K562 (cell line): ENCODE data around the gene HES5. TPM values are rescaled to one million over a fixed set of nuclear protein-coding genes. Genes with fewer than 3 reads are reported as not detected.

Source experiments
- CTBP1 ChIP-seq: fragments of 450-650 bp; IDR thresholded peaks from 2 replicates; pipeline ENCODE4 v1.6.1; 2016; ENCODE audit warnings: borderline replicate concordance
- CUX1 ChIP-seq: fragments of 200-800 bp; sonication (Bioruptor generic); IDR thresholded peaks from 2 replicates; pipeline ENCODE4 v1.6.1; 2016; ENCODE audit warnings: missing genetic modification characterization, missing compliant biosample characterization
- ETS2 ChIP-seq: IDR thresholded peaks from 2 replicates; pipeline ENCODE4 v1.6.1; 2016; ENCODE audit warnings: borderline replicate concordance, missing genetic modification characterization, mild to moderate bottlenecking, moderate library complexity, missing compliant biosample characterization; ENCODE audit not compliant: poor library complexity, severe bottlenecking
- FOXJ2 ChIP-seq: fragments of 200-800 bp; sonication (Bioruptor generic); IDR thresholded peaks from 2 replicates; pipeline ENCODE4 v1.6.1; 2016; ENCODE audit warnings: missing genetic modification characterization, missing compliant biosample characterization
- FOXP4 ChIP-seq: sonication (generic); formaldehyde crosslinking; IDR thresholded peaks from 2 replicates; pipeline ENCODE4 v1.8.0; 2022; ENCODE audit warnings: mild to moderate bottlenecking, missing genetic modification reagents, borderline replicate concordance
- GTF2B ChIP-seq: IDR thresholded peaks from 2 replicates; pipeline ENCODE4 v1.6.1; 2011; ENCODE audit not compliant: insufficient read length; ENCODE audit errors: extremely low read depth
- HNRNPH1 ChIP-seq: fragments of 200-400 bp; formaldehyde crosslinking; optimal IDR thresholded peaks from 2 replicates; pipeline ENCODE3; 2017; ENCODE audit warnings: low read depth, mild to moderate bottlenecking, low read length, moderate library complexity
- KAT2B ChIP-seq: IDR thresholded peaks from one replicate; pipeline ENCODE4 v1.6.1; 2012; ENCODE audit warnings: low read depth, mild to moderate bottlenecking, control low read depth, inconsistent platforms, low read length, moderate library complexity
- MBD1 ChIP-seq: fragments of 250-450 bp; sonication (Bioruptor Pico); IDR thresholded peaks from 2 replicates; pipeline ENCODE4 v1.8.0; 2022; ENCODE audit warnings: inconsistent platforms
- MNT ChIP-seq, 2 experiments: fragments of 450-650 bp; conservative IDR thresholded peaks; 2 replicates each; pipeline ENCODE4 v1.6.1; 2017; ENCODE audit warnings: mild to moderate bottlenecking in 2 of 2, moderate library complexity in 2 of 2
- POLR2G ChIP-seq: fragments of 200-400 bp; formaldehyde crosslinking; IDR thresholded peaks from 2 replicates; pipeline ENCODE4 v1.6.1; 2017; ENCODE audit warnings: low read depth, mild to moderate bottlenecking, antibody characterized with exemption, low read length, moderate library complexity
- ZBTB1 ChIP-seq: sonication (generic); formaldehyde crosslinking; IDR thresholded peaks from 2 replicates; pipeline ENCODE4 v1.8.1; 2023; ENCODE audit warnings: missing genetic modification reagents, low read depth, mild to moderate bottlenecking, borderline replicate concordance
- ZC3H4 ChIP-seq: sonication (generic); formaldehyde crosslinking; IDR thresholded peaks from 2 replicates; pipeline ENCODE4 v1.9.0; 2021; ENCODE audit warnings: missing genetic modification reagents, borderline replicate concordance
- ZNF23 ChIP-seq: fragments of 250-450 bp; sonication (Bioruptor Pico); IDR thresholded peaks from 2 replicates; pipeline ENCODE4 v1.4.0; 2020; ENCODE audit warnings: mild to moderate bottlenecking
- polyA plus RNA-seq, 8 experiments: library from polyadenylated mRNA; depleted of rRNA in 4 of 8; stranded (reverse) in 5 of 8; unstranded in 3 of 8; fragments of >200 nt; fragmentation: Nextera tagmentation in 2 of 8; fragmentation: Illumina TruSeq in 1 of 8; extraction: Ambion mirVana in 2 of 8; extraction: Trizol in 1 of 8; gene quantifications; 2 replicates each; pipeline versions ENCODE4 v1.2.1 to v1.2.3, GENCODE V29; 2011 to 2014; ENCODE audit warnings: inconsistent platforms in 1 of 8, missing spikeins in 1 of 8
- total RNA-seq, 7 experiments: library from RNA; depleted of rRNA in 6 of 7; stranded (reverse); fragments of >200 nt in 6 of 7; fragmentation: Illumina TruSeq in 2 of 7; extraction: Trizol in 2 of 7; gene quantifications; 2 replicates each; pipeline versions ENCODE4 v1.2.1 to v1.2.3, GENCODE V29; 2011 to 2021; ENCODE audit warnings: low replicate concordance in 1 of 7

HES5 gene
- total and polyA plus RNA-seq, 9 of the 15 experiments (the other 6 are each of a cell fraction or from before 2014, with no cell fraction given) = not detected

GRCh38 chr1:2545754-2546514 lies 15.9 kb upstream of the HES5 start (continued):
- no peak for TF ChIP-seq FOXP4 (CRISPR knock-in tag)
- no peak for TF ChIP-seq HNRNPH1
- no peak for TF ChIP-seq KAT2B
- no peak for TF ChIP-seq MBD1 (CRISPR knock-in tag)
- TF ChIP-seq ZNF23 (CRISPR knock-in tag) = no peak
- TF ChIP-seq CUX1 (CRISPR knock-in tag) = no peak
- TF ChIP-seq ZBTB1 = no peak
- peak; percentile 46; the same call in 1 of the 2 replicates for TF ChIP-seq FOXJ2 (tag)
- TF ChIP-seq ETS2 (tag) = no peak
- TF ChIP-seq CTBP1 = no peak
- TF ChIP-seq GTF2B = no peak
- TF ChIP-seq MNT (conservative IDR thresholded peaks at IDR 0.05) = peak in 1 of 2 experiments; percentile 72; a peak in 1 of 4 replicates
- TF ChIP-seq ZC3H4 (CRISPR knock-in tag) = no peak
- TF ChIP-seq POLR2G = peak; percentile 93
